ENCODE data around the gene CACNA1H.
"Not testable (repeated sequence)": the region's sequence is repeated elsewhere in the genome, so short reads cannot be mapped to it uniquely, and the experiment has no call there.

Gene CACNA1H

DNA sequence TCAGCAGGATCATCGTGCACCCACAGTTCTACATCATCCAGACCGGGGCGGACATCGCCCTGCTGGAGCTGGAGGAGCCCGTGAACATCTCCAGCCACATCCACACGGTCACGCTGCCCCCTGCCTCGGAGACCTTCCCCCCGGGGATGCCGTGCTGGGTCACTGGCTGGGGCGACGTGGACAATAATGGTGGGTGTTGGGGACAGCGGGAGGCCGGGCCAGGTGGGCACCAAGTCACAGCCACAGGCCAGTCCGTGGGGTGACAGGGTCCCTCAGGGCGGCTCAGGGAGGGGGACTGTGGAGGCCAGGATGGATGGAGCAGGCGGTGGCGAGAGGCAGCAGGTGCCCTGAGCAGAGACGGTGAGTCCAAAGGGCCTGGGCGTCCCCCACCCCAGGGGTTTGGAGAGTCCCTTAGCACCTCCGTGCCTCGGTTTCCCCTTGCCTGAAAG is 104.0 kb downstream of the CACNA1H start:
- DNase-seq: no peak

DNA sequence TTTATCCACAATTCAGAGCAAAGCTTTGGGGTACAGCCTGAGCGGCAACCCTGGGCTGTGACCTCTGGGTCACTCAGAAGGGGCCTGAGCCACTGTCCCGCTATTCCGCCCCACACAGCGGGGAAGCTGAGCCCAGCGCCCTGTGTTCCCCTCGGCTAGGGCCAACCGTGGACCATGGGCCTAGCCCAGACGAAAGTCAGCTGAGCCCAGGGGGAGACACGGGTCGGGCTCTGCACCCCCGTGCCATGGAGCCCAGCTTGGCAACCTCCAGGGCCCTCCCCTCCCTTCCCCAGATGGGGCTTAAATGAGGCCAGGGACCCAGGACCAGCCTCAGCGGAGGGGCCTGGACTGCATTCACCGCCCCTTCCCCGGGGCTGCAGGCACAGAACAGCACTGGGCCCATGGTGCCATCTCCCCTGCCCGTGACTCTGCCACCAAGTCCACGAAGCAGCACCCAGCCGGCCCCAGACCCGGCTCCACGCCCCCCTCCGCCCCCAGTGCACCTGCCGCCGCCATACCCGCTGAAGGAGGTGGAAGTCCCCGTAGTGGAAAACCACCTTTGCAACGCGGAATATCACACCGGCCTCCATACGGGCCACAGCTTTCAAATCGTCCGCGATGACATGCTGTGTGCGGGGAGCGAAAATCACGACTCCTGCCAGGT is 104.8 kb downstream of the CACNA1H start:
- no peak for DNase-seq

DNA sequence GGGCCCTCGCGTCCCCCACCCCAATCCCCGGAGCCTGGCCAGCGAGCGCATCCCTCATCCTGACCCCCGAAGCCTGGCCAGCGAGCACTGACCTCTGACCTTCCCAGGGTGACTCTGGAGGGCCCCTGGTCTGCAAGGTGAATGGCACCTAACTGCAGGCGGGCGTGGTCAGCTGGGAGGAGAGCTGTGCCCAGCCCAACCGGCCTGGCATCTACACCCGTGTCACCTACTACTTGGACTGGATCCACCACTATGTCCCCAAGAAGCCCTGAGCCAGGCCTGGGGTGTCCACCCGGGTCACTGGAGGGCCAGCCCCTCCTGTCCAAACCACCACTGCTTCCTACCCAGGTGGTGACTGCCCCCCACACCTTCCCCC is 105.3 kb downstream of the CACNA1H start:
- DNase-seq: no peak

DNA sequence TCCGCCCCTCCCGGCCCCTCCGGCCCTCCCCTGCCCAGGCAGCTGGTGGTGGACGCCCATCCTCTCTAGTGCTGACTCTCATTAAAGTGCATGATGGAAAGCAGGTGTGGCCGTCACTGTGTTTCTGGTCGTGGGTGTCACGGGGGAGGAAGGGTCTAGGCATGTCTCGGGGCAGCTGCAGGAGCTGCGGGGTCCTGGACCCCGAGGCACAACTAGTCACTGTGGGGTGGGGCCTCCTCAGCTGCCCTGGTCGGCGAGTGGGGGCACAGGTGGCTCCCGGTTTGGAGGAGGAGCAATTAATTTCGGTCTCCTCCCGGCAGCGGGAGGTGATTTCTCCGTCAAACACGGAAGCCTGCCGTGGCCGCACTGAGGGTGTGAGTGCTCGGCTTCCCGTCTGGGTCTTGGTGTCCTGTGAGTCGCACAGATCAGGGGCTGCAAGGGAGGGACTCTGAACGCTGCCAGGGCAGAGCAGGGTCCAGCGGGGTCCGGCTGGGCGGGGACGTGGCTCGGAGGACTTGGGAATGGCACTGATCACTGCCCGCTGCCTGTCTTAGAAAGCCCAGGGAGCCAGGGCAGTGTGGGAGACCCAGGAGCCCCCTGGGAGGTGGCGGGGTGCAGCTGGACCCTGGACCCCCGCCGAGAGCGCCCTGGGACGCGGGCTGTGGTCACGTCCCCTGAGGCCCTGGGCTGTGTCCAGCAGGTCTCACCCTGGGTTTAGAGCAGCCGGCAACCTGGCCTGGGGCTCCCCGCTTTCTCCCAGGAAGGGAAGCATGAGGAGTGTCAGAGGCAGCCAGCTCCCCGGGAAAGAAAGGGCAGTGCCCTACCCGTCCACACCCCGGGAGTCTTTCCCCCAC is 106.2 kb downstream of the CACNA1H start:
- no peak for DNase-seq

DNA sequence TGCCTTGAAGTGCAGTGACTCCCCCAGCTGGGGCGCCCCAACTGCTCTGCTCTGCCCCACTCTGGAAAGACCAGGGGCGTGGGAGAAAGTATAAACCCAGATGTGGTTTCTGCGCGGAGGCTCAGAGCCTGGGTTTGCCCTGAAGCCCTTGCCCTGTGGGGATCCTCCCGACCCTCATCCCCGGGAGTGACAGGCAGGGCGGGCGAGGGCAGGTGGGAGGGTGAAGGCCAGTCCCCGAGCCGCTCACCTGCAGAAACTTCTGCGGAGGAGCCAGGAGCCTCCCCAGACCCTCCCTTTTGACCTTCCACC is 106.8 kb downstream of the CACNA1H start:
- no peak for DNase-seq

DNA sequence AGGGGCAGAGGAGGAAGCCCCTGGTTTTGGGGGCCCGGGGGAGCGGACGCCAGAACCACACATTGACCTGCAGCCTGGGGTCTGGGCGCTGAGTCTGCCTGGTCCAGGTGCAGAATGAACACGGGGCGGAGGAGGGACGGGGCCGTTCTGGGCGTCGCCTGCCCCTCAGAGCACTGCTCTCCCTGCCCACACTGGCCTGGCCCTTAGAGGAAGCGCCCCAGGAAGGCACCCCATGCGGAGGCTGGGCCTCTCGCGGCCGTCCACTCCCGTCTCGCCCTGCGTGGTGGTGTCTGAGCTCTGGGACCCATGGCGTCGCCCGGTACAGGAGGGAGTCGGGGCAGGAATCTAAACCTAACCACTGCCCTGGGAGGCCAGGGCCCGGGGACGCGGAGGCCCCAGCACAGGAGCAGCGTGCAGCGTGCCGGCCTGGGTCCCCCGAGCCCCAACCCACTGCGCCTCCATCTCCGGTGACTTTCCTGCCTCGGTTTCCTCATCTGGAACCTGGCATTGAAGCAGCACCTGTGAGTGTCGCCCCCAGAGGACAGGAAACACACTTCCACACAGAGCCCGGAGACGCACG is 107.3 kb downstream of the CACNA1H start:
- no peak for DNase-seq

DNA sequence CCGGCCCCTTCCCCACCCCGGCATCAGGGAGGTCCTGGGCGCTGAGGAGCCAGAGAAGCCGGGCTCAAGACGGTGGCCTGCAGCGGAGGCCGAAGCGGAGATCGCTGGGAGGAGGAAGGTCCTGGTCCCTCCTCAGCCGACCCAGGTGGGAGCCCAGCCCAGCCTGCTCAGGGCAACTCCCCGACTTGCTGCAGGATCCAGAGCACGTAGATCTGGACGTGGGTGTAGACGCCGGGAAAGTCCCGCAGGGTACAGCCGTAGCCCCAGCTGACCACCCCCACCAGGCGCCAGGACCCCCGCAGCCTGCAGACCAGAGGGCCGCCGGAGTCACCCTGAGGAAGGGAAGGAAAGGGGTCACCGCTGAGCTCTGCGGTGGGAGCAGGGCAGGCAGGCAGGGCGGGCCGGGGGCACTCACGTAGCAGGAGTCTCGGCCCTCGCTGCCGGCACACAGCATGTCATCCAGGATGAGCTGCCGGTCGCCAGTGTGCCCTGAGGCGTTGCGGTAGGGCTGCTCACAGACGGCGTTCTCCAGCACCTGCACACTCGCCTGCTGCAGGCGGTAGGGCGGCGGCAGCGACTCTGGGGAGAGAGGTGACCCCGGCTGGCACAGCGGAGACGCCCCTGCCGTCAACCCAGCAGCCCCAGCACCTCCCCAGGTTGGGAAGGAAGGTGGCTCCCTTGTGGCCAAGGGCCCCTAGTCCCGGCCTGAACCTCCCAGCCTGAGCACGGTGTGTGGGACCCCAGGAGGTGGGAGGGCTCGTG is 108.4 kb downstream of the CACNA1H start:
- no peak for DNase-seq

DNA sequence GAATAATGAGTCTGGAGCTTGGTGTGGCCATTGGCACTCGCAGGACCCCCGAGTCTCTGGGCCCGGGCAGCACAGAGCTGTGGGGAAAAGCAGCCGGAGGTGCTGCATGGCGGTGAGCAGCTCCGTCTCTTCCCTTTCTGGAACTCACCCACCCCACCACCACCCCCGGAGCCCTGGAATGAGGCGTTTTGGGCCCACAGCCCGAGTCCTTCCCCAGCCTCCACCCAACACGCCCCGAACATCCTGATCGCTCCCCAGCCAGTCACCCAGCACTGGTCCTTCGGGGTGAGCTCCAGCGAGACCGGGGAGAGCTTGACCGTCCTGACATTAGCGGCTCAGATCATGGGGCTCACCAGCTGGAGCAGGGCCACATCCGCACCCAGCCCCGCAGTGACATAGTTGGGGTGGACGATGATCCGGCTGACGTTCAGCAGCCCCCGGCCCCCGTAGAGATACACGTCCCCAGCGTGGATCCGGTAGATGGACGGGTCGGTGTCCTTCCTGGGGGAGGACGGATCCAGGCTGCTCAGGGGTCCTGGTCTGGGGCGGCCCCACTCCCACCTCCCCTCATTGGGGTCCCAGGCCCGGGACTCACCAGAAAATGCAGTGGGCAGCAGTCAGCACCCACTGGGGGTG is 109.4 kb downstream of the CACNA1H start:
- DNase-seq: no peak

DNA sequence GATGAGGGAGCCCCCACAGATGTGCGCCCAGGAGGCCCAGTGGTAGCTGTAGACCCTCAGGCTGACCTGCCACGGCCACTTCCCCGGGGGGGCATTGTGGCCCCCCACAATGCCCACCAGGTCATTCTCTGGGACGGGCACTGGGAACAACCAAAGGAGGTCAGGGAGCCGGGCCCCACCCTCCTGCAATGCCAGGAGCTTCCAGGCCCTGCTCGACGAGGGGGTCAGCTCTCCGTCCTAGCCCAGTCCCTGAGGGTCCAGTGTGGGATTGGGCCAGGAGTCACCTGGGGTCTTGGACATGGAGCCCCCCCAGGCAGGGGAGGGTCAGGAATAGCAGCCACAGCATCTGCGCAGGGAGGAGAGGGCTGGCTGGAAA is 109.9 kb downstream of the CACNA1H start:
- no peak for DNase-seq

DNA sequence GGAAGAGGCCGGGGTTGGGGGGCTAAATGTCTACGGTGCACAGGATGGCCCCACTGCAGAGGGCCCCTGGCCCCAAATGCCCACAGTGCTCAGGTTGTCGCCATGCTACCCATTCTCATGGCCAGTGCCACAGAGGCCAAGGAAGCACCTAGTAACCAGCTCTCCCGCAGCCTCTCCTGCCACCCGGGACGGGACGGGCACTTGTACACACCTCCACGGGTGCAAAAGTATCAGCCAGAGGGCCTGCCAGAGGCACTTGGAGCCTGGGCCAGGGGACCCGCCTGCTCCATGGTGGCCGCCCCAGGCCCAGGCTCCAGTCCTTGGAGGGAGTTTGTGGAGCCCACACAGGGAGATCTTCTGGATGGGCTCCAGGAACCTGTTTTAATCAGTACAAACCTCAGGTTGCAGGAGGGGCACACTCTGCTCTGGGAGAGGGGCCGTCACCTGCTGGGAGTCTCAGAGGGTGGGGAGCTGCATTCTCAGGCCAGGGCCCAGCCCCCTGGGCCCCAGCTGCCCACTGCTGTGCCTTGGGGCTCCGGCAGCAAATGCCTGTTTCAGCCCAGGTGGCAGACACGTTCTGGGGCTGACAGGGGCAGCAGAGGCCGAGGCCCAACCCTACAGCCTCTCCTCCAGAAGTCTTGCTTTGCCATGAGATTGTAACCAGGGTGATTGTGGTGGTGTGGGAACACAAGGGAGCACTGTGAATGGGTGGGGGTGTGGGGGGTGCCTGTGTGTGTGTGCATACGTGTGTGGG is 110.9 kb downstream of the CACNA1H start:
- no peak for DNase-seq

DNA sequence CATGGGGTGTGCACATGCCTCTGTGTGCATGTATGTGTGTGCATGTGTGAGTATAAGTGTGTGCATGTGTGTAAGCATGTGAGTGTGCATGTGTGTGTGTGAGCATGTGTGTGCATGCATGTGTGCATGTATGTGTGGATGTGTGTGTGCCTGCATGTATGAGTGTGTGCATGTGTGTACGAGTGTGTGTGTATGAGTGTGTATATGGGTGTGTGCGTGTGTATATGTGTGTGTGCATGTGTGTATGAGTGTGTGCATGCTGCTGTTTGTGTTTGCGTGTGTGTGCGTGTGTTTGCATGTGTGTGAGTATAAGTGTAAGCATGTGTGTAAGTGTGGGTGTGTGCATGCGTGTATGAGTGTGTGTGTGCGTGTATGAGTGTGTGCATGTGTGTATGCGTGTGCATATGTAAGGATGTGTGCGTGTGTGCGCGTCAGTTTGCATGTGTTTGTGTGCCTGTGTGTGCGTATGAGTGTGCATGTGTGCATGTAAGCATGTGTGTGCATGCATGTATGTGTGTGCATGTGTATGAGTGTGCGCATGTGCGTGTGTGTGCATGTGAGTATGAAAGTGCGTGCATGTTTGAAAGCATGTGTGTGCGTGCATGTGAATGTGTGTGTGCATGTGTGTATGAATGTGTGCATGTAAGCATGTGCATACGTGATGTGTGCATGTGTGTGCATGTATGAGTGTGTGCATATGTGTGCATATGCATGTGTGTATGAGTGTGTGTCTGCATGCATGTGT is 111.6 kb downstream of the CACNA1H start:
- DNase-seq: no peak

DNA sequence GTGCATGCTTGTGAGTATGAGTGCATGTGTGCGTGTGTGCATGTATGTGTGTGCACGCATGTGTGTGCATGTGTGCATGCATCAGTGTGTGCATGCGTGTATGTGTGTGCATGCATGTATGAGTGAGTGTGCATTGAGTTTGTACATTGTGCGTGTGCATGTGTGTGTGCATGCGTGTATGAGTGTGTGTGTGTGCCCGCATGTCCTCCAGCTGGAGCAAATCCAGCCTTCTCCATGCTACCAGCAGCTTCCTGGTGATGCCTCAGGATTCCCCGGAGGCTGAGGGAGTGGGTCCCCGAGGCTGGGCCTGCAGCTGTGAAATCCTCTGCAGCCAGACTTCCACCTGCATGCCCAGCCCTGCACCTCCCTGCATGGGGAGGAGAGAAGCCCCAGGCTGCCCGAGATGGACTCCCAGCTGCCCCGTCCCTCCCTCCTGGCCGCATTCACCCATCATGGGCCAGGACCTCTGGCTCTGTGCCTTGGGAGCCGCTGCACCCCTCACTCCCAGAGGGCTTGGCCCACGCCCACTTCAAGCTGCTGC is 112.3 kb downstream of the CACNA1H start:
- no peak for DNase-seq

DNA sequence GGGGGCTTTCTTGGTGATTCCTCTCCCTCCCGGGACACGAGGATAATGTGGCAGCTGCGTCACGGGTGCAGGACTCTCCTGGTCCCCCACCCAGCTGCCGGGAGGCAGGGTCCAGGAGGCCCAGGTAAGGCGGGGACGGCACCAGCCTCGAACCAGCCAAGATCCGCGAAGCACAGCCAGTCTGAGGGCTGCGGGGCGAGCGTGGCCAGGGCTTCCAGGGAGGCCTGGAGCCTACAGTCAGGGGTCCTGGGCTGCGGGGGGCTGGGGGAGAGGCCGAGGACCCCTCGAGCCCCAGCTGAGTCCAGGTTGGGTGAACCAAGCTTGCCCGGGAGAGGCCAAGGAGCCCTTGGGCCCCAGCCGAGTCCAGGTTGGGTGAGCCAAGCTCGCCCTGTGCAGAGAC is 112.9 kb downstream of the CACNA1H start:
- no peak for DNase-seq

DNA sequence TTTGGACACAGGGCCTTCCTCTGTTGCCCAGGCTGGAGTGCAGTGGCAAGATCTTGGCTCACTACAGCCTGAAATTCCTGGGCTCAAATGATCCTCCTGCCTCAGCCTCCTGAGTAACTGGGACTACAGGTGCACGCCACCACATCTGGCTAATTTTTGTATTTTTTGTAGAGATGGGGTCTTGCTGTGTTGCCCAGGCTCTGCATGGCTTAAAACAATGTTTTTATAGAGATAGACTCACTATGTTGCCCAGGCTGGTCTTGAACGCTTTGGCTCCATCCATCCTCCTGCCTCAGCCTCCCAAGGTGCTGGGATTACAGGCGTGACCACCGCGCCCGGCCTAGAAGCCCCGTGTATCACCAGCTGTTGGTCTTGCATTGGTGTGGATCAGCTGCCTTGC is 116.5 kb downstream of the CACNA1H start:
- DNase-seq: not testable (repeated sequence)

DNA sequence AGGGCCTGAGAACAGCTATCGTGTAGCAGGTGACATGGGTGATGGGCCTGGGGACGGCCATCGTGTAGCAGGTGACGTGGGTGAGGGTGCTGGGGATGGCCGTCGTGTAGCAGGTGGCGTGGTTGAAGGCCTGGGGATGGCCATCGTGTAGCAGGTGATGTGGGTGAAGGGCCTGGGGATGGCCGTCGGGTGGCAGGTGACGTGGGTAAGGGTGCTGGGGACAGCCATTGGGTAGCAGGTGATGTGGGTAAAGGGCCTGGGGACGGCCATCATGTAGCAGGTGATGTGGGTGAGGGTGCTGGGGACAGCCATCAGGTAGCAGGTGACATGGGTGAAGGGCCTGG is 118.4 kb downstream of the CACNA1H start:
- DNase-seq: no peak

All from stimulated activated naive CD4-positive, alpha-beta T cell treated with Interleukin-2 at 50 U/mL for 16 hours (primary cell).